D721Med (cell line): Measurements from ENCODE around the gene NISCH.

Source experiments
- DNase-seq: peaks from one replicate; pipeline ENCODE4 v3.0.0; 2011; ENCODE audit warnings: low spot score; ENCODE audit not compliant: insufficient read length
- FAIRE-seq: peaks from 2 replicates; lab custom pipeline; 2011; peaks lifted over from hg19 to GRCh38; lab: Jason Lieb, UNC
- TF ChIP-seq, protein P1 (sequence below): IDR thresholded peaks from 2 replicates; pipeline ENCODE4 v1.5.1; 2012; ENCODE audit warnings: mild to moderate bottlenecking, control low read depth; ENCODE audit not compliant: insufficient read depth; ENCODE audit errors: missing control alignments

The NISCH gene

DNA sequence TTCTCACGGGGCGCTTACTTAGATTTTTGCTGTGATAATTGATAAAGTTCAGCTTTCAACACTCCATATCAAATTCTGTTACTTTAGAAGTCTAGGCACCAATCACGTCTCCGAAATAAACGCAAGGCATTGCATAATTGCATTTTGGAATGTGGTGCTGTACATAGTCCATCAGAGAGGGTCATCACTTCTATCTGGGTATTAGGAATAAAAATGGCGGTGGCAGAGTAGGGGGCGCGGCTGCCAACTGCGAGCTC is 80.6 kb downstream of the NISCH start:
- DNase-seq (no peak), FAIRE-seq (no peak)
- TF ChIP-seq, protein P1, sequence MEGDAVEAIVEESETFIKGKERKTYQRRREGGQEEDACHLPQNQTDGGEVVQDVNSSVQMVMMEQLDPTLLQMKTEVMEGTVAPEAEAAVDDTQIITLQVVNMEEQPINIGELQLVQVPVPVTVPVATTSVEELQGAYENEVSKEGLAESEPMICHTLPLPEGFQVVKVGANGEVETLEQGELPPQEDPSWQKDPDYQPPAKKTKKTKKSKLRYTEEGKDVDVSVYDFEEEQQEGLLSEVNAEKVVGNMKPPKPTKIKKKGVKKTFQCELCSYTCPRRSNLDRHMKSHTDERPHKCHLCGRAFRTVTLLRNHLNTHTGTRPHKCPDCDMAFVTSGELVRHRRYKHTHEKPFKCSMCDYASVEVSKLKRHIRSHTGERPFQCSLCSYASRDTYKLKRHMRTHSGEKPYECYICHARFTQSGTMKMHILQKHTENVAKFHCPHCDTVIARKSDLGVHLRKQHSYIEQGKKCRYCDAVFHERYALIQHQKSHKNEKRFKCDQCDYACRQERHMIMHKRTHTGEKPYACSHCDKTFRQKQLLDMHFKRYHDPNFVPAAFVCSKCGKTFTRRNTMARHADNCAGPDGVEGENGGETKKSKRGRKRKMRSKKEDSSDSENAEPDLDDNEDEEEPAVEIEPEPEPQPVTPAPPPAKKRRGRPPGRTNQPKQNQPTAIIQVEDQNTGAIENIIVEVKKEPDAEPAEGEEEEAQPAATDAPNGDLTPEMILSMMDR = no peak

DNA sequence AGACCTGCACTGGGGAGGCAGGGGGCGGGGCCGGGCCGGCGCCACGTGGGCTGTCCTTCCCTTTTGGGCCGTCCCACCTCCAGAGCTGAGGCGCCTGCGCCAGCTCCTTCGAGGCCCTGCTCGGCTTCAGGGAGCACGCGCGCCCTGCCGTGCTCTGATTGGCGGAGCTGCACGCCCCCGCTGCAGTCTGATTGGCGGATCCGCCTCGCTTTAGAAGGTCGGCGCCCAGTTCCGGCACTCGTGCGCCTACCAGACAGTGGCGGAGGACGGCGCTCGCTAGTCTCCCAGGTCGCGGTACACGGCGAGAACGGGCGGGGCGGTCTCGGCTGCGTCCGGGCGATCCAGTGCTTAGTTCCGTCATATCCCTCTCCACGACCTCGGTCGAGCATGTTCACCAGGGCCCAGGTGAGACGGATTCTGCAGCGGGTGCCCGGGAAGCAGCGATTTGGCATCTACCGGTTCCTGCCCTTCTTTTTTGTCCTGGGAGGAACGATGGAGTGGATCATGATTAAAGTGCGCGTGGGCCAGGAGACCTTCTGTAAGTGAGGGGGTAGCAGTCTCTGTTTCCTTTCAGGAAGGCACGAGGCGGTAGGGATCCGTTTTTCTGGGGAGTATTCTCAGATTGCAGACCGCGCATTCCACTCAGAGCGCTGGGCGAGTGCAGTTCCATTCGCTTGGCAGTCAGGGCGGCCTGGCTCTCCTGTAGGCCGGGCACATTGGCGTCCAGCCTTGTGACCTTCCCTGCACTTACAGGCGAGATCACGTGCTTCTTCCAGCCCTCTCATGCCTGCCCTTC is 81.2 kb downstream of the NISCH start, which contains the start of gene UQCC5:
Gene UQCC5, plus strand, starts transcription at position 237 of the 796 bp plus-strand sequence. Its CDS starts 151 bp downstream, at position 388.
- no peak for FAIRE-seq
- TF ChIP-seq, protein P1 = no peak

DNA sequence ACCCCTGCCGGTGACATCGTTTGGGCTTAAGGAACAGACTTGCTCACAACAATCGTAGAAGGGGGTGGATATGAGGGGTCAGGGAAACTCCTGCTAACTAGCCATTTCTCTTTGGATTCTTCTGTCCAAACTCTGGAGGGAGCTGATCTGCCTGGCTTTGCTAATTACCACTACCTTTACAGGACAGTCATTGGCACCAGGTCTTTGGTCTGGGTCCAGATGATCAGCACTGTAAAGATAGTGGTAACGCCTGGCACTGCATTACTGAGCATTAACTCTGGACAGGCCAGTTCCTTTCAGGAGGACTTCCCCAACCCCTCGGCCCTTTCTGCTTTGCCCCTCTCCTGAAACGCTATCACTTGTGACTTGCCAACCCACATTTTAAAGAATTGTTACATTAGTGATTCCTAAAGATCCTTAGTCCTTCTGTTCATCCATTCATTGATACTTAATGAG is 81.8 kb downstream of the NISCH start:
- TF ChIP-seq, protein P1 = no peak
- DNase-seq (no peak), FAIRE-seq (no peak)

More for the DNA sequence above, 81.2 kb downstream of the NISCH start, which contains the start of gene UQCC5:
- peak; percentile 91 for DNase-seq

DNA sequence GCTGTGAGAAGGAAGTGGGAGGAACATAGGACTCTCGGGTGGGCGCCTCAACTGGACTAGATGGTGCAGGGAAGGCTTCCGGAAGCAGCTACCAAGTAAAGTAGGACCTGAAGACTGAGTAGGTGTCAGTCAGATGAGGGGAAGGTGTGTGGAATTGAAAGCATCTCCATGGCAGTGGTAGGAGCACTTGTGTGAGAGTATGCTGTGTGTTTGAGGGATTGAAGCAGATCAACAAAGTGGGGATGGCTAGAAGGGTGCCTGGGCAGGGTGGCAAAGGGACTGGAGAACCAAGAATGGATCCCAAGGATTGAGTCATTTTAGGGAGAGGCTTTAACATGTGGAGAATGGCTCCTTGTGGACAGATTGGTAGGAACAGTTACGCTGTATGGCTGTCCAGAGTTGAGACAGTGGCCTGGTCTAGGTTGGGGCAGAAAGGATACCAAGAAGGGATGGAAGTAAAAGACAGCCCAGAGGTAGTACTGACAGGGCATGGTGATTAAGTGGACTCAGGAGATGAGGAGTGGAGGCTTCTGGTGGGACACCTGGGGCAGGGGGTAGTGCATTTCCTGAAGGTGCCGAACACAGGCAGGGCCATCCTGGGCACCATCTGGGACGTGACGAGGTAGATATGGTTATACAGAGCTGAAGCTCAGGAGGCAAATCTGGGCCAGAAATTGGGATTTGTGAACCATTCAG is 82.5 kb downstream of the NISCH start:
- DNase-seq (no peak), FAIRE-seq (no peak)
- TF ChIP-seq, protein P1 = no peak

DNA sequence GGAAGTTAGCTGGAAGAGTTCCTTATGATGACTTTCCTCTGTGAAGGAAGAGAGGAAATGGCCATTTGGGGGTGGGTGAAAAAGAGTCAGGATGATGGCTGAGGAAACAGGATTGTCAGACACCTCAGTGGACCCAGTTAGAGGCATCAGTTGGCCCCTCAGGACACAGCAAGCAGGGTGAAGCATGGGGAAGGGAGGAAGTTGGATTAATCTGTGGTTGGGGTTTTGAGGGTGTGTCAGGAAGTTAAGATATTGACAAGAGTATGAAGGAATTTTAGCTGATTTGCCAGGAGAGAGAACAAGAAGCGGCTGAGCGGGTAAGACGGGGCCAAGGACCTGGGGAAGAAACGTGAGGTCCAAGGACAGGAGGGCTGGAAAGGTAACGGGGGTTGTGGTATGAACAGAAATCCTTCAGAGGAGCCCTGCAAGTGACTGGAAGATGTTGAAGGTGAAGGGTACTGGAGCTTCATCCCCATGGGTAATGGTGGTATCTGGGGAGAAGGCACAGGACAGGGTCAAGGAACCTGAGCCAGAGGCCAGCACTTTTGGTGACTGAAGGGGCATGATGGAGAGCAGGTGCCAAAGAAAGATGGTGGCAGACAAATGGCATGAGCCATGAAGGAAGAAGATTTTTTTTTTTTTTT is 83.7 kb downstream of the NISCH start:
- DNase-seq = no peak
- FAIRE-seq = no peak
- TF ChIP-seq, protein P1 = no peak

DNA sequence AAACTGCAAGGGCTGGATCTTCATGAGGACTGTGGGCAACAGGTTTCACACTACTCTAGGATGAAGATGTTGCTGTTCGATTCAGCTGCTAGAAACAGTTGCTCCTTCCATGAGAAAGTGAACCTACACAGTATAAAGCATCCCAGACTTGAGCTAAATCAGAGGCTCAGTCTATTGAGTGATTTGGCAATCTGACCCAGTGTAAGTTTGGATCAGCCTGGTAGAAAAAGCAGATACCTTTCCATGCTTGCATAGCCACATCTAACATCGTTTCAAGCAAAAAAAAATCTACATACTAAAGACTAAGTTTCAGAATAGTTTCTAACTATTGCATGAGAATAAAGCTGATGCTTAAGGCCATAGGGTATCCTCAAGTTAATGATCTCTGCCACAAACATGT is 85.6 kb downstream of the NISCH start:
- TF ChIP-seq, protein P1 = no peak
- FAIRE-seq = no peak

More for the DNA sequence above, 85.6 kb downstream of the NISCH start:
- DNase-seq = no peak
